ENCODE data around the gene GMIP.

GMIP gene

GRCh38 chr19:19647037-19647835 is 3.8 kb upstream of the GMIP start:
- Histone ChIP-seq H3K27ac (ENCODE audit: low read length) (no peak overlapping the region), H3K4me3 (ENCODE audit: low read depth in 1 of 2, low read length in 2 of 2) (no peak overlapping the region), H3K4me1 (ENCODE audit: control insufficient read depth in 1 of 2, insufficient read depth in 2 of 2, low read length in 2 of 2) (peaks cover 0 to 7% of the 10 kb centered on the region in 2 donors), H3K36me3 (ENCODE audit: control insufficient read depth in 1 of 2, insufficient read depth in 2 of 2, low read length in 2 of 2) (peaks cover 37 to 67% of the 10 kb centered on the region in 2 donors), H3K27me3 (ENCODE audit: low read depth, low read length) (no peaks in the 10 kb centered on the region), H3K9me3 (ENCODE audit: control insufficient read depth in 1 of 2, low read length in 2 of 2) (no peaks in the 10 kb centered on the region)

GRCh38 chr19:19645233-19645870 is 1.9 kb upstream of the GMIP start:
- H3K36me3 ChIP-seq (ENCODE audit: control insufficient read depth in 1 of 2, insufficient read depth in 2 of 2, low read length in 2 of 2), result peaks cover 20 to 48% of the 10 kb centered on the region in 2 donors
- no peaks in the 10 kb centered on the region for H3K9me3 ChIP-seq (ENCODE audit: control insufficient read depth in 1 of 2, low read length in 2 of 2)
- no peaks in the 10 kb centered on the region for H3K27me3 ChIP-seq (ENCODE audit: low read depth, low read length)
- peaks cover 0 to 7% of the 10 kb centered on the region in 2 donors for H3K4me1 ChIP-seq (ENCODE audit: control insufficient read depth in 1 of 2, insufficient read depth in 2 of 2, low read length in 2 of 2)
- H3K4me3 ChIP-seq (ENCODE audit: low read depth in 1 of 2, low read length in 2 of 2), result no peak overlapping the region
- H3K27ac ChIP-seq (ENCODE audit: low read length), result no peak overlapping the region

DNA sequence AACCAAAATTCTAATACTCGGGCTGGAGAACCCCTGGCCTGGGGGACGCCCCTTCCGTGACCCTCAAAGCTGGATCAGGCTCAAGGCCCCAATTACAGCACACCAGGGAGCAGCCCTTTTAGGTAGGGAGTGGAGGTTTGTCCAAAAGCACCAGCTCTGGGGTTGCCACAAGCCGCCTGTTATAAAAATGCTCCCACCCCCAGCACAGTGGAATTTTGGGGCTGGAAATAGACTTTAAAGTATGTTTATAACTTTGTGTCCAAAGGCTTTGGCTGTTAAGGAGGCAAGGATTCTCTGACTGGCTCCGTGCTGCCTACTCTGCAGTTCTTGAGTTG is 564 bp upstream of the GMIP start:
- H3K27me3 ChIP-seq (ENCODE audit: low read depth, low read length), result no peaks in the 10 kb centered on the region
- peak overlapping the region; percentile 77 to 84 for H3K4me3 ChIP-seq (ENCODE audit: low read depth in 1 of 2, low read length in 2 of 2)
- no peaks in the 10 kb centered on the region for H3K9me3 ChIP-seq (ENCODE audit: control insufficient read depth in 1 of 2, low read length in 2 of 2)
- H3K27ac ChIP-seq (ENCODE audit: low read length), result no peak overlapping the region
- H3K36me3 ChIP-seq (ENCODE audit: control insufficient read depth in 1 of 2, insufficient read depth in 2 of 2, low read length in 2 of 2), result peaks cover 13 to 35% of the 10 kb centered on the region in 2 donors
- peaks cover 0 to 7% of the 10 kb centered on the region in 2 donors for H3K4me1 ChIP-seq (ENCODE audit: control insufficient read depth in 1 of 2, insufficient read depth in 2 of 2, low read length in 2 of 2)

GRCh38 chr19:19642506-19643157 is 825 bp downstream of the GMIP start:
- Histone ChIP-seq H3K4me3 (ENCODE audit: low read depth in 1 of 2, low read length in 2 of 2) (peak overlapping the region; percentile 77 to 84), H3K36me3 (ENCODE audit: control insufficient read depth in 1 of 2, insufficient read depth in 2 of 2, low read length in 2 of 2) (peaks cover 10 to 27% of the 10 kb centered on the region in 2 donors)

DNA sequence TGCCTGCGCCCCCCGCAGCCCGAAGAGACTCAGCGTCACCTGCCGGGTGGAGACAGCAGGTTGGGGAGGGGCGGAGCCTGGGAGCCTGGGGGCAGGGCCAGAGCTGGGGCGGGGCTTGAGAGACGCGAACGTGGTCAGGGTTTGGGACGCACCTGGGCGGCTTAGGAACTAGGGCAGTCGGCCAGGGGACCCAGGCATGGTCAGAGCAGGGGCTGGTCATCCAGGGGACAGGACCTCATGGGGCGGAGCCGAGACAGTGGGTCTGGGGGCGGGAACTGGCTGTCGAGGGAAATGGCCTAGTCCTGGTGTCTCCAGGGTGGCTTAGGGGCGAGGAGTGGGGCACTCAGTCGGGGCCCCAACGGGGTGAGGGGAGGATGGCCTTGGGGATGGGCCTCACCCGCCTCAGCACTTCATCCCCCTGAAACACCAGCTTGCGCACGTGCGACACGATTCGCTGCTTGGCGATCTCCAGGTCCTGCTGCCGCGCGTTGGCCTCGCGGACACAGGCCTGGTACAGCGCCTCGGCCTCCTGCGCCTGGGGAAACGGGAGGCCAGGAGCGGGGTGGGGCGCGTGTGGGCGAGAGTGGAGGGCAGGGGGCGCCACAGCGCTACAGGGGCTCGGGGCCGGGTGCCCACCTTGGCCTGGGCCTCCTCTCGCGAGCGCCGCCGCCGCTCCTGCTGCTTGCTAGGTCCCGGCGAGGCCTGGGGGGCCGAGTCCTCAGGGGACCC is 5.8 kb downstream of the GMIP start:
- Histone ChIP-seq H3K27ac (ENCODE audit: low read length) (no peak overlapping the region), H3K9me3 (ENCODE audit: control insufficient read depth in 1 of 2, low read length in 2 of 2) (no peaks in the 10 kb centered on the region), H3K27me3 (ENCODE audit: low read depth, low read length) (no peaks in the 10 kb centered on the region), H3K4me1 (ENCODE audit: control insufficient read depth in 1 of 2, insufficient read depth in 2 of 2, low read length in 2 of 2) (no peaks in the 10 kb centered on the region), H3K4me3 (ENCODE audit: low read depth in 1 of 2, low read length in 2 of 2) (no peak overlapping the region), H3K36me3 (ENCODE audit: control insufficient read depth in 1 of 2, insufficient read depth in 2 of 2, low read length in 2 of 2) (peaks cover 20 to 28% of the 10 kb centered on the region in 2 donors)

More at GRCh38 chr19:19642506-19643157, 825 bp downstream of the GMIP start:
- Histone ChIP-seq H3K27me3 (ENCODE audit: low read depth, low read length) (no peaks in the 10 kb centered on the region), H3K27ac (ENCODE audit: low read length) (peak overlapping the region; percentile 63), H3K9me3 (ENCODE audit: control insufficient read depth in 1 of 2, low read length in 2 of 2) (no peaks in the 10 kb centered on the region), H3K4me1 (ENCODE audit: control insufficient read depth in 1 of 2, insufficient read depth in 2 of 2, low read length in 2 of 2) (peaks cover 0 to 7% of the 10 kb centered on the region in 2 donors)

GRCh38 chr19:19637186-19637522 is 6.3 kb downstream of the GMIP start:
- Histone ChIP-seq H3K9me3 (ENCODE audit: control insufficient read depth in 1 of 2, low read length in 2 of 2) (no peaks in the 10 kb centered on the region), H3K27me3 (ENCODE audit: low read depth, low read length) (no peaks in the 10 kb centered on the region), H3K4me3 (ENCODE audit: low read depth in 1 of 2, low read length in 2 of 2) (no peak overlapping the region), H3K27ac (ENCODE audit: low read length) (no peak overlapping the region), H3K4me1 (ENCODE audit: control insufficient read depth in 1 of 2, insufficient read depth in 2 of 2, low read length in 2 of 2) (no peaks in the 10 kb centered on the region), H3K36me3 (ENCODE audit: control insufficient read depth in 1 of 2, insufficient read depth in 2 of 2, low read length in 2 of 2) (peaks cover 20 to 28% of the 10 kb centered on the region in 2 donors)

GRCh38 chr19:19636573-19637185 is 6.8 kb downstream of the GMIP start:
- no peak overlapping the region for H3K27ac ChIP-seq (ENCODE audit: low read length)
- H3K27me3 ChIP-seq (ENCODE audit: low read depth, low read length), result no peaks in the 10 kb centered on the region
- peaks cover 20 to 28% of the 10 kb centered on the region in 2 donors for H3K36me3 ChIP-seq (ENCODE audit: control insufficient read depth in 1 of 2, insufficient read depth in 2 of 2, low read length in 2 of 2)
- no peaks in the 10 kb centered on the region for H3K9me3 ChIP-seq (ENCODE audit: control insufficient read depth in 1 of 2, low read length in 2 of 2)
- H3K4me1 ChIP-seq (ENCODE audit: control insufficient read depth in 1 of 2, insufficient read depth in 2 of 2, low read length in 2 of 2), result no peaks in the 10 kb centered on the region
- no peak overlapping the region for H3K4me3 ChIP-seq (ENCODE audit: low read depth in 1 of 2, low read length in 2 of 2)

DNA sequence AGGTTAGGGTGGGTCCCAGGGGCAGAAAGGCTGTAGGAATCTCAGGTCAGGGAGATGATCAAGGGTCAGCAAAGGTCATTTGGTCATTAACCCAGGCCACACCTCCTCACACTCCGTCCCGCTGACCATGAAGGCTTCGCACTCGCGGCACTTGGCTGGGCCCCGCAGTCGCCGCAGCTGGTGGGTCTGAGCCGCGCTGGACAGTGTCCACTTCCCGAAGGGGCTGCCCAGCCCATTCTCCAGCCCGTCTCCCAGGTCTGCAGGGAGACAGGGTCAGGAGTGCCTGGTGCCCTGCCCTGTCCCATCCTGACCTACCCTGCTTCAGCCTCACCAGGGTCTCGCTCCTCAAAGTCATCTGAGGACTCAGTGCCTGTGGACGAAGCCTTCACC is 8.1 kb downstream of the GMIP start:
- no peaks in the 10 kb centered on the region for H3K4me1 ChIP-seq (ENCODE audit: control insufficient read depth in 1 of 2, insufficient read depth in 2 of 2, low read length in 2 of 2)
- peaks cover 20 to 28% of the 10 kb centered on the region in 2 donors for H3K36me3 ChIP-seq (ENCODE audit: control insufficient read depth in 1 of 2, insufficient read depth in 2 of 2, low read length in 2 of 2)
- no peaks in the 10 kb centered on the region for H3K27me3 ChIP-seq (ENCODE audit: low read depth, low read length)
- H3K4me3 ChIP-seq (ENCODE audit: low read depth in 1 of 2, low read length in 2 of 2), result no peak overlapping the region
- no peaks in the 10 kb centered on the region for H3K9me3 ChIP-seq (ENCODE audit: control insufficient read depth in 1 of 2, low read length in 2 of 2)
- no peak overlapping the region for H3K27ac ChIP-seq (ENCODE audit: low read length)

DNA sequence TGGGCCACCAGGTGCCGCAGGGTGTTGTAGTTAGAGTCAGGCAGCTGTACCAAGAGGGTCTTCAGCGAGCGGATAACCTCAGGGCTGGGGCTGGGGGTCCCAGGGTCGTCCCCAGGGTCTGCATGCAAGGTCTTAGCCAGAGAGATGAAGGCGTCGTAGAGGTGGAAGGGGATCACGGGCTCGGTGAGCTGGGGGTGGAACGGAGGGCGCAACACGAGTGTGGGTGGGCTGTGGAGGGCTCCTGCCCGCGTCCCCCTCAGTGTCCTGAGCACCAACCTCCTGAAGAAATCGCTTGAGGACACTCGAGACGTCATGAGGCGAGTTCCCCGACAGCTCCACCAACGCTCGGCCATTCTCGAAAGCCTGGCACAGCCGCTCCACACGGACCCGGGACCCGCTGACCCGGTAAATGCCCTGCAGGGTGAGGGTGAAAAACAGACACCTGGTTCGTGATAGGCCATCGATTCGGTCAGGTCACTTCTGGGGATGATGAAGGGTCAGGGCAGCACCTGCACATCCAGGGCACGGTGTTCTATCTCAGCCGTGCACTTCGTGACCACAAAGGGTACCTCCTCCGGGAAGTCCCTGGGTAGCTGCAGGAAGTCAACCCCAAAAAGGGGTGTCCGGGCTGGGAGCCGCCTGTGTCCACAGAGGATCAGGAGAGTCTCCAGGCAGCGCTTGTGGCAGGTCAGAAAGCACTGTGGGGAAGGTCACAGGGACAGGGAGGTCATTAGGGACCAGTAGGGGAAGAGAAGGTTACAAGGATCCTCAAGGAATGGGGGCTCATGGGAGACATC is 8.7 kb downstream of the GMIP start:
- H3K4me3 ChIP-seq (ENCODE audit: low read depth in 1 of 2, low read length in 2 of 2), result no peak overlapping the region
- H3K36me3 ChIP-seq (ENCODE audit: control insufficient read depth in 1 of 2, insufficient read depth in 2 of 2, low read length in 2 of 2), result peaks cover 20 to 28% of the 10 kb centered on the region in 2 donors
- no peaks in the 10 kb centered on the region for H3K4me1 ChIP-seq (ENCODE audit: control insufficient read depth in 1 of 2, insufficient read depth in 2 of 2, low read length in 2 of 2)
- no peak overlapping the region for H3K27ac ChIP-seq (ENCODE audit: low read length)
- no peaks in the 10 kb centered on the region for H3K9me3 ChIP-seq (ENCODE audit: control insufficient read depth in 1 of 2, low read length in 2 of 2)
- H3K27me3 ChIP-seq (ENCODE audit: low read depth, low read length), result no peaks in the 10 kb centered on the region

GRCh38 chr19:19633711-19634515 is 9.5 kb downstream of the GMIP start:
- H3K4me1 ChIP-seq (ENCODE audit: control insufficient read depth in 1 of 2, insufficient read depth in 2 of 2, low read length in 2 of 2), result no peaks in the 10 kb centered on the region
- peaks cover 20 to 28% of the 10 kb centered on the region in 2 donors for H3K36me3 ChIP-seq (ENCODE audit: control insufficient read depth in 1 of 2, insufficient read depth in 2 of 2, low read length in 2 of 2)
- H3K27ac ChIP-seq (ENCODE audit: low read length), result no peak overlapping the region
- no peak overlapping the region for H3K4me3 ChIP-seq (ENCODE audit: low read depth in 1 of 2, low read length in 2 of 2)
- no peaks in the 10 kb centered on the region for H3K27me3 ChIP-seq (ENCODE audit: low read depth, low read length)
- no peaks in the 10 kb centered on the region for H3K9me3 ChIP-seq (ENCODE audit: control insufficient read depth in 1 of 2, low read length in 2 of 2)
